Measurements from ENCODE around the gene HELB. TPM values are rescaled to one million over a fixed set of nuclear protein-coding genes. Genes with fewer than 3 reads are reported as not detected.

HELB gene
- total RNA-seq, 1 experiment from 2014 or later: 10.7 TPM

- Histone ChIP-seq H3K79me1 (ENCODE audit: insufficient read depth, low read depth, low read length, poor library complexity, severe bottlenecking) (no peaks in the 10 kb centered on the region), H2AFZ (ENCODE audit: low read length) (no peak overlapping the region), H2BK12ac (ENCODE audit: insufficient read length, low read depth, low read length) (no peak overlapping the region), H3K9me3 (ENCODE audit: control insufficient read depth, low read depth, low read length) (no peaks in the 10 kb centered on the region), H3K23me2 (ENCODE audit: insufficient read length, low read depth, low read length, poor library complexity, severe bottlenecking) (no peaks in the 10 kb centered on the region), H2BK5ac (ENCODE audit: insufficient read length, low read length) (no peak overlapping the region), H4K91ac (ENCODE audit: insufficient read length, low read depth, low read length) (no peak overlapping the region), H3K14ac (ENCODE audit: insufficient read depth, low read length) (no peak overlapping the region), H3K4ac (ENCODE audit: low read depth, low read length) (no peak overlapping the region), H4K5ac (ENCODE audit: insufficient read length, low read depth, low read length) (no peak overlapping the region), H3K27ac (ENCODE audit: insufficient read length, low read depth, low read length) (no peak overlapping the region), H3K18ac (ENCODE audit: insufficient read length, low read depth, low read length) (no peak overlapping the region), H3K79me2 (ENCODE audit: insufficient read depth, low read length) (no peaks in the 10 kb centered on the region), H2BK120ac (ENCODE audit: low read depth, low read length, poor library complexity, severe bottlenecking) (no peak overlapping the region), H2BK15ac (ENCODE audit: low read depth, low read length) (no peak overlapping the region), H3K23ac (ENCODE audit: insufficient read length, low read depth, low read length) (no peak overlapping the region), H4K20me1 (ENCODE audit: control insufficient read depth, insufficient read depth, insufficient read length) (no peaks in the 10 kb centered on the region), H3K9ac (ENCODE audit: extremely low read depth, insufficient read length, low read length) (no peak overlapping the region), H4K8ac (replicated peaks; ENCODE audit: insufficient read length, low read depth, low read length) (no peak overlapping the region), H3K4me1 (ENCODE audit: insufficient read depth, low read length) (no peaks in the 10 kb centered on the region), H2AK5ac (ENCODE audit: insufficient read length, low read length) (no peak overlapping the region), H3K56ac (ENCODE audit: insufficient read length, low read depth, low read length) (no peak overlapping the region), H3K27me3 (ENCODE audit: insufficient read depth, low read length) (no peaks in the 10 kb centered on the region), H3T11ph (ENCODE audit: low read length) (no peak overlapping the region), H2BK20ac (ENCODE audit: low read depth, low read length, poor library complexity, severe bottlenecking) (no peak overlapping the region), H3K4me2 (ENCODE audit: insufficient read depth, insufficient read length, low read length) (no peak overlapping the region)
- H3K4me1 Mint-ChIP-seq: no peaks in the 10 kb centered on the region
- H3K27me3 Mint-ChIP-seq (ENCODE audit: low read depth): no peaks in the 10 kb centered on the region
- no peak for TF ChIP-seq CTCF (conservative IDR thresholded peaks at IDR 0.05)
- no peak overlapping the region for H3K4me3 Mint-ChIP-seq
- WGBS (ENCODE audit: extremely low coverage, insufficient read length, low lambda C conversion rate): no CpG with 5 or more reads among the region's 5 CpGs
- no peaks in the 10 kb centered on the region for H3K36me3 Mint-ChIP-seq (ENCODE audit: insufficient read depth in 1 of 3, low read depth in 3 of 3)
- no peaks in the 10 kb centered on the region for H3K9me3 Mint-ChIP-seq
- no peak overlapping the region for H3K27ac Mint-ChIP-seq
- no peak for DNase-seq
These were observed 14.2 kb upstream of the HELB start for GRCh38 chr12:66288121-66288520.

All from H9 (cell line).